Psoas muscle (tissue), 8 donors: ENCODE measurements around the gene SLC31A1. TPM values are rescaled to one million over a fixed set of nuclear protein-coding genes. Genes with fewer than 3 reads are reported as not detected.

Experiments used
- ATAC-seq, 4 donors: fragments of 200-7000 bp; cut with Tn5 transposase; one replicate each; pipeline ENCODE4 v1.9.1; 2020; ENCODE audit warnings: moderate library complexity in 3 of 4, mild to moderate bottlenecking in 2 of 4
- DNase-seq, 2 donors: peaks; one replicate each; pipeline ENCODE4 v3.0.0-alpha.2; 2020
- H3K27ac ChIP-seq: fragments of 200-600 bp; one replicate; pipeline ENCODE4 v1.8.0; 2022
- H3K27me3 ChIP-seq, 3 donors: fragments of 200-600 bp in 1 of 3; one replicate each; pipeline versions ENCODE4 v1.6.1 to v1.8.0; 2013 to 2022; ENCODE audit warnings: low read length in 2 of 3, mild to moderate bottlenecking in 2 of 3, moderate library complexity in 1 of 3; ENCODE audit not compliant: insufficient read depth in 3 of 3
- H3K36me3 ChIP-seq, 2 donors: fragments of 200-600 bp in 1 of 2; one replicate each; pipeline versions ENCODE4 v1.6.1 to v1.8.0; 2013 to 2022; ENCODE audit warnings: low read depth in 1 of 2, mild to moderate bottlenecking in 1 of 2, moderate library complexity in 1 of 2; ENCODE audit not compliant: insufficient read depth in 1 of 2
- H3K4me1 ChIP-seq: fragments of 200-600 bp; one replicate; pipeline ENCODE4 v1.8.0; 2022
- H3K4me3 ChIP-seq: fragments of 200-600 bp; one replicate; pipeline ENCODE4 v1.8.0; 2022; ENCODE audit warnings: mild to moderate bottlenecking
- H3K9me3 ChIP-seq: fragments of 200-600 bp; one replicate; pipeline ENCODE4 v1.8.0; 2022
- CTCF ChIP-seq: fragments of 200-600 bp; IDR thresholded peaks from one replicate; pipeline ENCODE4 v1.8.0; 2022; ENCODE audit warnings: antibody characterized with exemption
- WGBS, 3 donors: extraction: QIAGEN DNeasy Blood & Tissue Kit; methylation state at CpG; one replicate each; pipeline versions ENCODE4 v1.1.6 to v1.1.7; 2013; 5-methylcytosine and 5-hydroxymethylcytosine counted together
- intact Hi-C, 2 donors: fragments of 100-400 bp; cut with DNase I; formaldehyde crosslinking; loops; one replicate each; pipeline versions ENCODE4 v1.11.0 to v1.14.2; 2022
- polyA plus RNA-seq, 3 donors: library from polyadenylated mRNA; stranded (reverse); fragments of 200-250 nt; gene quantifications; one replicate each; pipeline ENCODE4 v1.2.3, GENCODE V29; 2013
- total RNA-seq, 4 donors: library from RNA; stranded (reverse); fragmentation: NEBNext Ultra II Directional in 2 of 4; extraction: Animal tissue kit (Norgen Biotek cat#: 25700) in 2 of 4; gene quantifications; one replicate each; pipeline versions ENCODE4 v1.2.1 to v1.2.4, GENCODE V29; 2021 to 2023
- donor health status: healthy with polysubstance abuse.
- donor health status: DM: no; HTN: no; CAD: no; lungs with moderate emphysema.
- donor health status: Bipolar disorder and iron deficiency.
- donor health status: healthy.
- donor health status: DM: yes; HTN: yes; CAD: no.
- donor health status: DM: no; HTN: no; CAD: no.
- donor health status: DM: no; HTN: no; CAD: no.
- donor health status: DM: yes; HTN: yes; CAD: no.

The SLC31A1 gene
- total and polyA plus RNA-seq, 7 donors: 3.3 to 10.2 (median 4.9) TPM

DNA sequence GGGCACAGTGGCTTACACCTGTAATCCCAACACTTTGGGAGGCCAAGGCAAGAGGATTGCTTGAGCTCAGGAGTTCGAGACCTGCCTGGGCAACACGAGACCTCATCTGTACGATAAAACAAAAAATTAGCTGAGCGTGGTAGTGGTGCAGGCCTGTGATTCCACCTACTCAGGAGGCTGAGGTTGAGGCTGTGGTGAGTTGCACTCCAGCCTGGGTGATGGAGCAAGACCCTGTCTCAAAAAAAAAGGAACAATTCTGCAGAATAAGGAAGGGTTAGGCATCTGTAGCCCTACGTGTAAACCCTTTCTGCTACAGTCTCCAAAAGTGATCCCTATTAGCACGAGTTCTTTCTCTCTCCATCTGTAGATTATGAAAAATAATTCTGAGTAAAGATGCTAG, 34.1 kb downstream of the SLC31A1 start:
- Histone ChIP-seq H3K27me3 (no peaks in the 10 kb centered on the region), H3K4me1 (no peaks in the 10 kb centered on the region), H3K4me3 (no peak overlapping the region), H3K36me3 (peaks cover 12 to 55% of the 10 kb centered on the region in 2 donors), H3K9me3 (no peaks in the 10 kb centered on the region), H3K27ac (no peak overlapping the region)
- intact Hi-C loops: no loop called here
- no peak for TF ChIP-seq CTCF
- DNase-seq (no peak), ATAC-seq (no peak)
- WGBS, 3 donors: 88 to 96% (median 91%) methylated on average over 6 of the region's 6 CpGs

DNA sequence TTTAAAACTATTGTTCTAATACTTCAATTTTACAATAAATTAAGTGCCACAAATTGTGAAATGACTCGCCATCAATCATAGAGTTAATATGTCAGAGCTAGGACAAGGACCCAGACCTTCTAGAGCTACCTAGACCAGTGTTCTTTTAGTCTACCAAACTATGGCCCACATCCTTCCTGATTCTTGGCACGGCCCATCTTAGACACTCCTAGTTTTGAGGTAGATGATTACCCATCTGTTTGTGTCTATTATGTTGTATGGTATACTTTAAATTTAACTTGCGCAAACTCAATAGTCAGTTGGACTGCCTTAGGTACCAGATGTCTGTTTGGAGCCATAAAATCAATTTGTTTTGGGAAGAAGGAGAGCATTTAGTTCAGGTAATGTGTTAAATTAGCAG, 36.5 kb downstream of the SLC31A1 start:
- Histone ChIP-seq H3K36me3 (peaks cover 12 to 79% of the 10 kb centered on the region in 2 donors), H3K4me1 (no peaks in the 10 kb centered on the region), H3K27ac (no peak overlapping the region), H3K27me3 (no peaks in the 10 kb centered on the region), H3K4me3 (no peak overlapping the region), H3K9me3 (no peaks in the 10 kb centered on the region)
- intact Hi-C loops: no loop called here
- TF ChIP-seq CTCF: no peak
- WGBS, 3 donors: 94 to 98% (median 97%) methylated on average over 3 of the region's 3 CpGs
- no peak for ATAC-seq
- DNase-seq: no peak

- intact Hi-C loops: no loop called here
- 76 to 95% (median 90%) methylated on average over 1 of the region's 1 CpG for WGBS, 3 donors
- ATAC-seq (no peak), DNase-seq (no peak)
- H3K9me3 ChIP-seq: no peaks in the 10 kb centered on the region
- H3K4me1 ChIP-seq: no peaks in the 10 kb centered on the region
- H3K36me3 ChIP-seq: peaks cover 12 to 83% of the 10 kb centered on the region in 2 donors
- no peak for TF ChIP-seq CTCF
- H3K27ac ChIP-seq: no peak overlapping the region
- H3K4me3 ChIP-seq: no peak overlapping the region
- H3K27me3 ChIP-seq: no peaks in the 10 kb centered on the region
Observed at GRCh38 chr9:113258282-113258681, 36.9 kb downstream of the SLC31A1 start.

- H3K9me3 ChIP-seq: no peaks in the 10 kb centered on the region
- ATAC-seq: no peak
- intact Hi-C loops: no loop called here
- H3K27ac ChIP-seq: no peak overlapping the region
- H3K4me3 ChIP-seq: no peak overlapping the region
- peaks cover 9 to 75% of the 10 kb centered on the region in 2 donors for H3K36me3 ChIP-seq
- no peak for DNase-seq
- WGBS, 3 donors: 85 to 100% (median 96%) methylated on average over 1 of the region's 1 CpG
- TF ChIP-seq CTCF: no peak
- H3K4me1 ChIP-seq: no peaks in the 10 kb centered on the region
- no peaks in the 10 kb centered on the region for H3K27me3 ChIP-seq
Observed at GRCh38 chr9:113261917-113262671, 40.8 kb downstream of the SLC31A1 start.

DNA sequence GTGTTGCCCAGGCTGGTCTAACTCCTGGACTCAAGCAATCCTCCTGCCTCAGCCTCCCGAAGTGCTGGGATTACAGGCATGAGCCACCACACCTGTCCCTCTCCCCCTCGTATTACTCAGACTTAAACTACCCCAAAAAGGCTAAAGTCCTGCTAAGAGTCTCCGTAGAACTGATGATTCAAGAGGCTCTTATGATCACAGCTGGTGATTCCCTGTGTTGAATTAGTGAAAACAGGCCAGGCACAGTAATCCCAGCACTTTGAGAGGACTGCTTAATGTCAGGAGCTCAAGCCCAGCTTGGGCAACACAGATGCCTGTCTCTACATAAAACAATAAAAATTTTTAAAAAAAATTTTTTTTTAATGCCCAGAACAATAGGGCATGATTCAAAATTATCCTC, 44.8 kb downstream of the SLC31A1 start:
- Histone ChIP-seq H3K27me3 (no peaks in the 10 kb centered on the region), H3K4me1 (no peaks in the 10 kb centered on the region), H3K36me3 (peaks cover 13 to 74% of the 10 kb centered on the region in 2 donors), H3K9me3 (no peaks in the 10 kb centered on the region), H3K27ac (no peak overlapping the region), H3K4me3 (no peak overlapping the region)
- ATAC-seq (no peak), DNase-seq (no peak)
- intact Hi-C loops: no loop called here
- WGBS, 3 donors: 64 to 72% (median 68%) methylated on average over 3 of the region's 3 CpGs
- no peak for TF ChIP-seq CTCF
